ENCODE results near the gene C17orf58. TPM values are rescaled to one million over a fixed set of nuclear protein-coding genes. Genes with fewer than 3 reads are reported as not detected.

Gene C17orf58
- total RNA-seq, 2 experiments from 2014 or later = 17.8 to 27.7 TPM

DNA sequence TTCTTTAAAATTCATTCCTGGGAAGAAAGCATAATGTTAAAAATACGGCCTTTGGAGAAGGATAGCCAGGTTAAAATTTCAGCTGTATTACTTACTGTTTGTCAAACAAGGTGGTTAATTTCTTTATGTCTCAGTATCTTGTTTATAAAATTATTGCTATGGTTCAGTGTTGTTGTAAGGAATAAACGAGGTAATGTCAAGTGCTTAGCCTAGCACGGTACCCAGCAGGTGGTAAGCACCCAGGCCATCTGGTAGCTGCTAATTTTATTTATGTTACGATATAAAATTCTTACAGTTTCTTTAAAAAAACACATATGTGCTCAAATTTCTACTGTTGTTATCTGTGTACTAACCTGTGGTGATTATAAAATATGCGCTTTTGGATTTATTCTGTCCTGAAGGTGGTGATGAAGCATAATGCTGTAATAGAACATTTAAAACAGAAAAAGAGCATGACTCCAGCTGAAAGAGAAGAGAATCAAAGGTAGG, 48.9 kb downstream of the C17orf58 start:
- H3K27ac ChIP-seq (ENCODE audit: low read depth, low read length, poor library complexity, severe bottlenecking) = no peak overlapping the region
- no peak overlapping the region for H3K4me3 ChIP-seq (ENCODE audit: low read depth, low read length, poor library complexity, severe bottlenecking)
- intact Hi-C loops (cut with micrococcal nuclease; ENCODE audit: unreplicated experiment) = loop anchor here (10.0 kb wide), 1 partner anchor 143 kb away; no protein-coding TSS in a partner anchor
- no peaks in the 10 kb centered on the region for H4K20me1 ChIP-seq (ENCODE audit: insufficient read depth, low read length)
- H2AFZ ChIP-seq (ENCODE audit: low read length) = no peak overlapping the region
- DNase-seq (ENCODE audit: low spot score) = no peak
- ChIA-PET POLR2A (no interaction called here), CTCF (ENCODE audit: unreplicated experiment) (no interaction called here)
- no peaks in the 10 kb centered on the region for H3K4me1 ChIP-seq (ENCODE audit: insufficient read depth, low read length, poor library complexity, severe bottlenecking)
- H3K4me2 ChIP-seq (ENCODE audit: low read length) = no peak overlapping the region
- no peak for TF ChIP-seq EZH2phosphoT487 (IDR thresholded peaks at IDR 0.05; ENCODE audit: borderline replicate concordance, low read depth, low read length)
- TF ChIP-seq, protein P1, sequence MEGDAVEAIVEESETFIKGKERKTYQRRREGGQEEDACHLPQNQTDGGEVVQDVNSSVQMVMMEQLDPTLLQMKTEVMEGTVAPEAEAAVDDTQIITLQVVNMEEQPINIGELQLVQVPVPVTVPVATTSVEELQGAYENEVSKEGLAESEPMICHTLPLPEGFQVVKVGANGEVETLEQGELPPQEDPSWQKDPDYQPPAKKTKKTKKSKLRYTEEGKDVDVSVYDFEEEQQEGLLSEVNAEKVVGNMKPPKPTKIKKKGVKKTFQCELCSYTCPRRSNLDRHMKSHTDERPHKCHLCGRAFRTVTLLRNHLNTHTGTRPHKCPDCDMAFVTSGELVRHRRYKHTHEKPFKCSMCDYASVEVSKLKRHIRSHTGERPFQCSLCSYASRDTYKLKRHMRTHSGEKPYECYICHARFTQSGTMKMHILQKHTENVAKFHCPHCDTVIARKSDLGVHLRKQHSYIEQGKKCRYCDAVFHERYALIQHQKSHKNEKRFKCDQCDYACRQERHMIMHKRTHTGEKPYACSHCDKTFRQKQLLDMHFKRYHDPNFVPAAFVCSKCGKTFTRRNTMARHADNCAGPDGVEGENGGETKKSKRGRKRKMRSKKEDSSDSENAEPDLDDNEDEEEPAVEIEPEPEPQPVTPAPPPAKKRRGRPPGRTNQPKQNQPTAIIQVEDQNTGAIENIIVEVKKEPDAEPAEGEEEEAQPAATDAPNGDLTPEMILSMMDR (conservative IDR thresholded peaks at IDR 0.05; ENCODE audit: low read length) = no peak
- no peaks in the 10 kb centered on the region for H3K9me2 ChIP-seq (ENCODE audit: insufficient read depth, low read length)
- no TSS peak for BruUV-seq (replicated peaks)
- H3K79me2 ChIP-seq (ENCODE audit: insufficient read depth, low read depth, low read length) = no peaks in the 10 kb centered on the region
- peaks cover 98% of the 10 kb centered on the region for H3K36me3 ChIP-seq (ENCODE audit: insufficient read depth, low read length)
- H3K9me3 ChIP-seq (ENCODE audit: low read length) = no peaks in the 10 kb centered on the region

DNA sequence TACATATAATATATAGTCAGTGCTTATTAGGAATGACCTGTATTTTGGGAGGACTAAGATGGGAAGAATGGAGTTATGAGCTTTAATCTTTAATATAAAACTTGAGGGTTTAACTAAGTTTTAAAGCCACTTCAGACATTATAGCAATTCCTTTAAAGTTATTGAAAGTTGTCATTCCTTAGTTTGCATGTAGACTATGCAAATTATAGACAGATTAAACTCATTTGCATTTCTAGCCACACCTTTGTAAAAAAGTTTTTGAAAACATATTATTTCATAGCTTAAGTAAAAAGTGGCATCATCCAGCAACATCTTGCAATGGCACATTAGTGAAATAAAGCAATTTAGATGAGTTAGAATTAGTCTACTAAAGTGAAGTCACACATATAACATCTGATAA, 49.8 kb downstream of the C17orf58 start:
- no TSS peak for BruUV-seq (replicated peaks)
- H3K36me3 ChIP-seq (ENCODE audit: insufficient read depth, low read length) = peaks cover 98% of the 10 kb centered on the region
- H3K27ac ChIP-seq (ENCODE audit: low read depth, low read length, poor library complexity, severe bottlenecking) = no peak overlapping the region
- no peak for DNase-seq (ENCODE audit: low spot score)
- ChIA-PET POLR2A (interaction anchor here (0.5 to 1.0 kb wide), 2 partner anchors 39 to 154 kb away, joined by 3 to 4 read pairs; no protein-coding TSS in a partner anchor), CTCF (ENCODE audit: unreplicated experiment) (no interaction called here)
- H3K9me3 ChIP-seq (ENCODE audit: low read length) = no peaks in the 10 kb centered on the region
- no peak overlapping the region for H2AFZ ChIP-seq (ENCODE audit: low read length)
- H4K20me1 ChIP-seq (ENCODE audit: insufficient read depth, low read length) = no peaks in the 10 kb centered on the region
- no peak for TF ChIP-seq EZH2phosphoT487 (IDR thresholded peaks at IDR 0.05; ENCODE audit: borderline replicate concordance, low read depth, low read length)
- TF ChIP-seq, protein P1 (conservative IDR thresholded peaks at IDR 0.05; ENCODE audit: low read length) = no peak
- no peaks in the 10 kb centered on the region for H3K79me2 ChIP-seq (ENCODE audit: insufficient read depth, low read depth, low read length)
- no peaks in the 10 kb centered on the region for H3K9me2 ChIP-seq (ENCODE audit: insufficient read depth, low read length)
- intact Hi-C loops (cut with micrococcal nuclease; ENCODE audit: unreplicated experiment) = loop anchor here (10.0 kb wide), 1 partner anchor 142 kb away; no protein-coding TSS in a partner anchor
- no peaks in the 10 kb centered on the region for H3K4me1 ChIP-seq (ENCODE audit: insufficient read depth, low read length, poor library complexity, severe bottlenecking)
- H3K4me3 ChIP-seq (ENCODE audit: low read depth, low read length, poor library complexity, severe bottlenecking) = no peak overlapping the region
- H3K4me2 ChIP-seq (ENCODE audit: low read length) = no peak overlapping the region

DNA sequence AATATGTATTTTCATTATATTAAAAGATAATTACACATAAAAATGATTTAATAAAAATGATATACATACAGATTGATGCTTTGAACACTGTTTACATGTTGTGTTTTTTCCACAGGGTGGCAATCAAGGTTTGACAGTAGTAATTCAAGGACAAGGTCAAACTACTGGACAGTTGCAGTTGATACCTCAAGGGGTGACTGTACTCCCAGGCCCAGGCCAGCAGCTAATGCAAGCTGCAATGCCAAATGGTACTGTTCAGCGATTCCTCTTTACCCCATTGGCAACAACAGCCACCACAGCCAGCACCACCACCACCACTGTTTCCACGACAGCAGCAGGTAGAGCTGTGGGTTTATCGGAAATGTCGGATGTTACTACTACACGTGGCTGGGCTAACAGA, 52.2 kb downstream of the C17orf58 start:
- H3K4me3 ChIP-seq (ENCODE audit: low read depth, low read length, poor library complexity, severe bottlenecking) = no peak overlapping the region
- H3K9me2 ChIP-seq (ENCODE audit: insufficient read depth, low read length) = no peaks in the 10 kb centered on the region
- intact Hi-C loops (cut with micrococcal nuclease; ENCODE audit: unreplicated experiment) = loop anchor here (10.0 kb wide), 1 partner anchor 139 kb away; no protein-coding TSS in a partner anchor
- peaks cover 96% of the 10 kb centered on the region for H3K36me3 ChIP-seq (ENCODE audit: insufficient read depth, low read length)
- no peak overlapping the region for H2AFZ ChIP-seq (ENCODE audit: low read length)
- no peak overlapping the region for H3K27ac ChIP-seq (ENCODE audit: low read depth, low read length, poor library complexity, severe bottlenecking)
- no peak for DNase-seq (ENCODE audit: low spot score)
- no TSS peak for BruUV-seq (replicated peaks)
- H4K20me1 ChIP-seq (ENCODE audit: insufficient read depth, low read length) = no peaks in the 10 kb centered on the region
- no peak for TF ChIP-seq EZH2phosphoT487 (IDR thresholded peaks at IDR 0.05; ENCODE audit: borderline replicate concordance, low read depth, low read length)
- TF ChIP-seq, protein P1 (conservative IDR thresholded peaks at IDR 0.05; ENCODE audit: low read length) = no peak
- no peak overlapping the region for H3K4me2 ChIP-seq (ENCODE audit: low read length)
- CTCF ChIA-PET (ENCODE audit: unreplicated experiment) = no interaction called here
- H3K4me1 ChIP-seq (ENCODE audit: insufficient read depth, low read length, poor library complexity, severe bottlenecking) = no peaks in the 10 kb centered on the region
- no peaks in the 10 kb centered on the region for H3K9me3 ChIP-seq (ENCODE audit: low read length)
- POLR2A ChIA-PET = no interaction called here
- H3K79me2 ChIP-seq (ENCODE audit: insufficient read depth, low read depth, low read length) = no peaks in the 10 kb centered on the region
